GM18951 (cell line): ENCODE results near the gene GALNT6.
A peak's percentile ranks its signal among the peaks of the same experiment; 100 is the strongest.

Experiments
- POLR2A ChIP-seq: IDR thresholded peaks from 4 replicates; pipeline ENCODE4 v1.6.1; 2011; ENCODE audit warnings: mild to moderate bottlenecking; ENCODE audit not compliant: insufficient read length, insufficient read depth; ENCODE audit errors: extremely low read depth
- in situ Hi-C: fragments of 300-500 bp; cut with MboI; formaldehyde crosslinking; loops from one replicate; pipeline ENCODE4 v1.12.0; 2022; ENCODE audit warnings: low sequenced_read_pairs, mixed read lengths, inconsistent platforms; ENCODE audit not compliant: unreplicated experiment

GALNT6 gene

GRCh38 chr12:51395283-51396230 lies 4.4 kb upstream of the GALNT6 start:
- in situ Hi-C loops, result no loop called here
- peak; percentile 26 for TF ChIP-seq POLR2A

DNA sequence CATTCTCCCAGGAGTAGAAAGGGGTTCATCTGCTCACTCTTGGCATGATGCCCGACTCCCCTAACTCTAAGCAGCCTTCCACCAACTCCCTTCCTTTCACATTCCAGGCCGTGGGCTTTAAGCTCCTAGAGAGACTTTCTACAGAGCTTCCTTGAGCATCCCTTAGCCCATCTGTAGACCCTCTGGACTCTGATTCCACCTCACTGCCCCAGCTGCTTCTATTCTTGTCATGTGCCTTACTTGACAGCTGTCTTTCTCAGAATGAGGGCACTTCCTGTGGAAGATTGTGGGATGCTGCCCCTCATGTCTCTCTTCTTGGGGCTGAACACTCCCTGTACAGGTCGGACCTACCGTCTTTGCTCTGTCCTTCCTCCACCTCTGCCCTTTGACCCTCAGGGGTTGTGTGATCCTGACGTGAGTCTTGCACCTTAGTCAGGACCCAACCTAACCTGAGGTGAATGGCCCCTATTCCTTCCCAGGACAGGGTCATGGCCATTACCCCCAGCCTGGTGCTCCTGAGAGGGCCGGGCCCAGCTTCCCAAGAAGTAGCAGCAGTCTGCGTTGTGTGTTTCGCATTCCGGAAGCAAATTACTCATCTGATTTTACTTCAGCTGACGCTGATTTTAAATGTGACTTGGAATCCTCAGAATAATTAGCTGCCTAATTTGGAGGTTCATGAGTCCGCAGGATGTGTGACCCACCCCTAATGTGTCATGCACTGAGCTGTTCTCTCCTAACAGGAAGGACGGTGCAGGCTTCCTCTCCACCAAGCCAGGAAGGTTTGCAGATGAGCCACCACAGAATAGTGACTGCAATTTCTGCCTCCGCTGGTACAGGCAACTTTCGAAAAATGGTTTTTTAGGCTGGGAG lies 2.7 kb upstream of the GALNT6 start:
- TF ChIP-seq POLR2A, result no peak
- in situ Hi-C loops, result no loop called here

DNA sequence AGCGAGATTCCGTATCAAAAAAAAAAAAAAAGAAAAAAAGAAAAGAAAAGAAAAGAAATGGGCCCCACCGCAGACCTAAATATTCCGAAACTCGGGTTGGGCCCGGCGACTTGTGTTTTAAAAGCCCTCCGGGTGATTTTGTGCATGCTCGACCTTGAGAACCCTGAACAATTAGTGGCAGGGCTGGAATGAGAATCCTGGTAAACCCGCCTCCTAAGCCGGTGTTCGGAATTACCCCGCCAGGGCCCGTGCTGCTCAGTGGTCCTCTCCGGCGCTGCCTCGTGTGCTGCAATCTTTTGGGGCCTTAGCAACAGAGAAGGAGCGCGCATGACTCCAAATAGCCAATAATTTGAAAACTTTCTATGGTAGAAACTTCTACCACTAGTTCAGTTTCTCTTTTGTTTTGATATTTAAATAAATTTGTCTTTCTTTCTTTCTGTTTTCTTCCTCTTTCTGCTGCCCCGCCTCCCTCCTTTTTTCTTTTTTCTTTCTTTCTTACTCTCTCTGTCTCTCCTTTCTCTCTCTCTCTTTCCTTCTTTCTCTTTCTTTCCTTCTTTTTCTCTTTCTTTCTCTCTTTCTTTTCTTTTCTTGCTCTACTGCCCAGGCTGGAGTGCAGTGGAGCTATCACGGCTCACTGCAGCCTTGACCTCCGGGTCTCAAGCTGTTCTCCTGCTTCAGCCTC lies 1.5 kb upstream of the GALNT6 start:
- in situ Hi-C loops, result no loop called here
- peak; percentile 48 for TF ChIP-seq POLR2A

DNA sequence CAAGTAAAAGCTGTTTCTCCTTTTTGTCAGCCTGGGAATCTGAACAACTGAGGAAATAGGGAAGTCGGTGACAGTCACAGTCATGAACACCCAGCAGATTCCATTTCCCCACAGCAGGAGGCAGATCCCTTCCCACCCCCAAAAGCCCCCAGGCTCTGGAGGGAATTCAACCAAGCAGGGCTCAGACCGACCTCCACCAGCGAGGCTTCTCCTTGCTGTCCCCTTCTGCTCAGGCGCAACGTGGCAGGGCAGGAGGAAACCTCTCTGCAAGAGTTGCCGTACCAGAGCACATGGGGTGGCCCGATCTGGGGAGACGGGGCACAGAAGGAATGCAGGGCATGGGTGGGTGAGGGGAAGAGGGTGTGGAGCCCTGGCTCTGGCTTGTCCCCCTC lies 319 bp downstream of the GALNT6 start:
- no peak for TF ChIP-seq POLR2A
- in situ Hi-C loops, result no loop called here

- no peak for TF ChIP-seq POLR2A
- in situ Hi-C loops, result no loop called here
Observed at GRCh38 chr12:51390457-51390856, 749 bp downstream of the GALNT6 start.

DNA sequence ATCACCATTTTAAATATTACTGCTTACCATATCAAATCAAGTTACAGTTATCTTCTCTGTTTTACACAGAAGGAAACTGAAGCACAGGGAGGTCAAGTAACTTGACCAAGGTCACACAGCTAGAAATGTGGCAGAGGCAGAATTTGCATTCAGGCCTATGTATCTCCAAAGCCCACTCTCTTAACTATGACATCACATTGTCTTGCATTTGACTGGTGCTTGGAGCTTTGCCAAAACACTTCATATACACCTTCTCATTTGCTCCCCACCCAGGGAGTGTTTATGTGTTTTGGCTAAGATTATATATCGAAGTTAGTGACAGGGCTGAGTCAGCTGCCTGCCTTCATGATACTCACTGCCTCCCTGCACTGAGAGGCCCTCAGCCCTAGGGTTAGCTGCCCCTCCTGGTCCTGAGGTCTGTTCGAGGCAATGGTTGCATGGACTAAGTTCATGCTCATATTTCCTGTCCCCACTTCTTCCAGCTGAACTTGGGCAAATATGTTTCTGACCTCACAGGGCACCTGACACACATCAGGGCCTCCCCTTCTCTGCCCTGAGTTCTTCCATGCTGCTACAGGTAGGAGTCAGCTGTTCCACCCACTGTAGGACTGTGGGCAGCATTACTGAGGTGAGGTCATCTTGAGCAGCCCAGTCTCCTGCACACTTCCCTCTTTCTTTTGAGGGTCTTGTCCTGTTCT lies 1.8 kb downstream of the GALNT6 start:
- in situ Hi-C loops, result no loop called here

GRCh38 chr12:51388846-51389245 lies 2.4 kb downstream of the GALNT6 start:
- in situ Hi-C loops, result no loop called here
- TF ChIP-seq POLR2A, result no peak

More for the DNA sequence above, 1.8 kb downstream of the GALNT6 start:
- no peak for TF ChIP-seq POLR2A

DNA sequence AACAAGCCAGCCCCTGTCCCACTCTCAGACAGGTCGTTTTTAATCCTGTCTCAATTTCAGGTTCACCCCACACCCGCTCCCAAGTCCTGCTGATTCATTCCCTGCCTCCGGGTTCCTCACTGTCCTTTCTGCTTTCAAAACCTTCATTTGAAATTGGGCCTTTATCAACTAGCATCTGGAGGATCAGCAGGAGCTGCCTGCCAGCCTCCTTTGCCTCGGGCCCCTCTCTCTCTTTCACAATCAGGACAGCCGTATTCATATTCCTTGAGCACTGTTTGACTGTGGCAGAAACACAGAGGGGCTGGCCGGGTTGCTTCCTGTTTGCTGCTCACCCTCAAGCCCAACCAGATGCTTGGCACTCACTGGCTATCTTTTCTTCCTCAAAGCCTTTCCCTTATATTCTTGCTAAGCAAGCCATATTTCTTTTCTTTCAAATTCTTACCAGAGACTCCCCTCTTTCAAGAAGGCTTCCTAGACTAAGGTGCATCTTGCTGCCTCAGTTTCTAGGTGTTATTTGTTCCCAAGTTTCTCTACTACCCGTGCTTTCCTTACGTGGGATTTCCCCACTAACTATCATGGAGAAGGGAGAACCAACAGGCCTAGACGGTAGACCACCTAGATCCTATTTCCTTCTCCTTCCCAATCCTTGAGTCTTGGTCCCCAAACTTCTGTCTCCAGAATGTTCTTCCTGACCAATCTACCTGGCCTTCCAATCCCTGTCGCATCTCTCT lies 3.0 kb downstream of the GALNT6 start:
- no peak for TF ChIP-seq POLR2A
- in situ Hi-C loops, result no loop called here

DNA sequence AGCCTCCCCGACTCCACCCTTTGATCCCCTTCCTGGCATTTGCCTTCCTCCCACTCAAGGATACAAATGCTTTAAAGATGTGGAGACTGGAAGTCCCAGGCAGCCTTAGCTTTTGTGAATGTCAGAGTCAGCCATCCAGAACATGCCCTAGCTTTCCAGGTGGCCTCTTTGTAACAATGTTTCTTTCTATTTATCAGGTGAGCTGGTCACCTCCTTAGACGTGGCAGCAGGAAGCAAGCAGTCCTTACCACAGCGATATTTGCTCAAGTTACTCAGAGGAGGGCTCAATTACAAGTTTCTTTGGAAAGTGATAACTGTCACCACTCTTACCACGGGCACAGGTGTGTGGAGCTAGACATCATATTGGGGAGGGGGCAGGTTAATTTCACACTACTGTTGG lies 4.9 kb downstream of the GALNT6 start:
- TF ChIP-seq POLR2A, result no peak
- in situ Hi-C loops, result no loop called here

DNA sequence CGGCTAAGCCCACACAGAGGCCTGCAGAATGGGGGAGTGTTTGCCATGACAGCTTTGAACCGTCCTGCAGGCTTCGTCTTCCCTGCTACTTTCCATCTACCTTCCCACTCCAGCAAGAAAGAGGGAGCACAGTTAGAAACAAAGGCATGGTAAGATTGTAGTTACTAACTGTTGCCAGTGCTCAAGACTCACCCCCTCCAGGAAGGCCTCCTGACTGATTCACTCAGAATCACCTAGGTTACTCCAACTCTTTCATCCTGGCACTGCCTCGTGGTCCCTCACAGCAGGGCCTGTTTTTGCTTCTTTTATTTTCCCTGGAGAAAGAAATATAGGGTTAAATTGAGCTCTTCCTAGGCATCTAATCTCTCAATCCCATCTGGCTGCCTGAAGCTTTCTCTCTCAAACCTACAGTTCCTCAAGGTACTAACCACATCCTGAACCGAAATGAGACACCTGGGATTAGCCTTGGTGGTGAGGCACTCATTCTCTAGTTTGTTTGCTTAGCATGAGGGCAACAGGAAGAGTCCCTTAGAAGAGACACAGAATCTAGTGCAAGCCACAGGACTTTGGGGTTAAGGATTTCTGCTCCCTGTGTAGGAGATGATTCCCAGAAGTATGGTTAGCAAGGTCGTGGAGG lies 7.8 kb downstream of the GALNT6 start:
- TF ChIP-seq POLR2A, result no peak
- in situ Hi-C loops, result no loop called here

DNA sequence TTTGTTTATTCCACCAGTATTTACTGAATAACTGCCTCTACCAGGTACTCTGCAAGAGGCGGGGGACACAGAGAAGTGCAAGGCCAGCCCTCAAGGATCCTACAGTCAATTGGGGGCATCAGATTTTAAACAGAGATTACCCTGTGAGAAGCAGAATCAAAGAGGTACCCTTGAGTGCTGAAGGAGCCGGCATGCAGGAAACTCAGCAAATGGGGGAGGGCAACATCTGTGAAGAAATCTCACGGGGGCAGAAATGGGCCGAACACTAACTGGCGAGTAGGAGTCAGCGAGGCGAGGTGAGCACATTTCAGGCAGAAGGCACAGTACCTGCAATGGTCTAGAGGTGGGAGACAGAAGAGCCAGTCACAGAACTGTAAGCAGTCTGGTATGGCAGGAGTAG lies 9.0 kb downstream of the GALNT6 start:
- no peak for TF ChIP-seq POLR2A
- in situ Hi-C loops, result no loop called here

- no peak for TF ChIP-seq POLR2A
- in situ Hi-C loops, result no loop called here
Observed at GRCh38 chr12:51381226-51382079, 9.8 kb downstream of the GALNT6 start.
